Measurements from ENCODE around the gene TMEM178B. TPM values are rescaled to one million over a fixed set of nuclear protein-coding genes. Genes with fewer than 3 reads are reported as not detected.

The TMEM178B gene
- total and polyA plus RNA-seq, 12 donors = 1.2 to 54.6 (median 25.7) TPM

- 89 to 96% methylated on average over 3 of the region's 3 CpGs for WGBS, 2 donors
- intact Hi-C loops (cut with DNase I) = no loop called here
- no peak for TF ChIP-seq CTCF (IDR thresholded peaks at IDR 0.05)
- no peaks in the 10 kb centered on the region for H3K36me3 ChIP-seq
- no peak overlapping the region for H3K4me3 ChIP-seq
- DNase-seq (no peak), ATAC-seq (no peak)
- no peaks in the 10 kb centered on the region for H3K27me3 ChIP-seq
- no peak overlapping the region for H3K27ac ChIP-seq
- no peaks in the 10 kb centered on the region for H3K4me1 ChIP-seq
- no peaks in the 10 kb centered on the region for H3K9me3 ChIP-seq
Measured at GRCh38 chr7:141207661-141208060, 133.8 kb downstream of the TMEM178B start.

DNA sequence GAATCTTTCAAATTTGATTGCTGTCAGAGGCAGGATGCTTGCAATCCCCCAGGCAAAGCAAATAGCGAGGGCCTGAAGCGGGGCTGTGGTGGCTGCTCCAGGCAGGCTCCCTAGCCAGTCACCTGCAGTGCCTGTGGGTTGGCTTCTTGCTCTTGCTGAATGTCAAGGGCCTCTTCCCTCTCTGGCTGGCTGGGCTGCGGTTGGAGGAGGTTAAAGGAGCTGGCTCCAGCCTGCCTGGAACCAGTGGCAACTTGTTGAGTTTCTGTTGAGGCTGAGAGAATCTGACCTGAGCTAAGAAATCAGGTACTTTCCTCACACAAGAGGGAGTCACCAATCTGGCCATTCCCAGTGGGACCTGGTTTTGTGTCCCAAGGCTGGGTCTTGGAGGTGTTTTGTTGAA, 134.7 kb downstream of the TMEM178B start:
- H3K27ac ChIP-seq = no peak overlapping the region
- 58 to 68% methylated on average over 3 of the region's 3 CpGs for WGBS, 2 donors
- no peaks in the 10 kb centered on the region for H3K27me3 ChIP-seq
- peaks cover 0 to 7% (median 0%) of the 10 kb centered on the region in 9 donors for H3K4me1 ChIP-seq
- no peaks in the 10 kb centered on the region for H3K9me3 ChIP-seq
- no peak for TF ChIP-seq CTCF (IDR thresholded peaks at IDR 0.05)
- intact Hi-C loops (cut with DNase I) = no loop called here
- H3K4me3 ChIP-seq = no peak overlapping the region
- ATAC-seq (no peak), DNase-seq (no peak)
- no peaks in the 10 kb centered on the region for H3K36me3 ChIP-seq

DNA sequence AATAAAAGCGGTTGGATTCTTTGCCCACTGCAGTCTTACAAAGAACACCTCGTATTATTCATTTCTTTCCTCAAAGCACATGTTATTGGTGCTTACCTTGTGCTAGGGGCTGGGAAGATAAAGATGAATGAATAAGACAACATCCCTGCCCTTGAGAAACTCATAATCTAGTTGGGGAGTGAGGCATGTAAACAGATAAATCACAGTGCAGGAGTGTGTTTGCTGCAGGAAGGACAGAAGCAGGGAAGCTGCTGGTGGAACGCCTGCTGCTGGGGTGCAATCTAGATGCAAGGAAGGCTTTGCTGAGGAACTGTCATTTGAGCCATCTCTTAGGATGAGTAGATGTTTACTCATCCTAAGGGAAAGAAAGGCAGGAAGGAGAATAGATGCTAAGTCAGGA, 135.6 kb downstream of the TMEM178B start:
- no peak for TF ChIP-seq CTCF (IDR thresholded peaks at IDR 0.05)
- no peaks in the 10 kb centered on the region for H3K36me3 ChIP-seq
- H3K27ac ChIP-seq = no peak overlapping the region
- ATAC-seq (no peak), DNase-seq (no peak)
- H3K9me3 ChIP-seq = no peaks in the 10 kb centered on the region
- H3K4me3 ChIP-seq = no peak overlapping the region
- no peaks in the 10 kb centered on the region for H3K27me3 ChIP-seq
- WGBS, 2 donors = 64% methylated on average over 3 of the region's 3 CpGs
- peaks cover 0 to 16% (median 3%) of the 10 kb centered on the region in 9 donors for H3K4me1 ChIP-seq
- intact Hi-C loops (cut with DNase I) = no loop called here

DNA sequence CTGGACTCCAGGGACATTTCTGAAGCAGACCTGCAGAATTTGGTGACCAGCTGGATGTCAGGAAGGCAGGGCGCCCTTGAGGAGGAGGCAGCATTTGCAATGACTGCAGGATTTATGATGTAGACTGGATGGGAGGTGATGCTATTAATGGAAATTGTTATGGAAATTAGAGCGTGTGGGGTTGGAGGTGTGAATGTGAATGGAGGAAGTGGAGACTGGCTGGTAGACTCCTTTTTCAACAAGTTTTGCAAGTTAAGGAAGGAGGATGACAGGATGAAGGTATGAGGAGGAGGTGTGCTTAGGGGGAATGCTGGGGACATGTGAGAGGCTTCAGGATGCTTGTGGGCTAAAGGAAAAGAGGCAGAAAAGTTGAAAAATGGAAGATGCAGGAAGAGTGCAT, 137.0 kb downstream of the TMEM178B start:
- no peak for ATAC-seq
- H3K27me3 ChIP-seq = no peaks in the 10 kb centered on the region
- no peaks in the 10 kb centered on the region for H3K36me3 ChIP-seq
- 49 to 68% methylated on average over 2 of the region's 2 CpGs for WGBS, 2 donors
- H3K9me3 ChIP-seq = no peaks in the 10 kb centered on the region
- no peak overlapping the region for H3K27ac ChIP-seq
- no peak overlapping the region for H3K4me3 ChIP-seq
- intact Hi-C loops (cut with DNase I) = loop anchor here in 4 of 10 donors (10.0 kb wide), 2 partner anchors 136 to 396 kb away; partner anchors contain the start of gene TMEM178B (in 2 of the 4)
- DNase-seq = no peak
- TF ChIP-seq CTCF (IDR thresholded peaks at IDR 0.05) = no peak
- peaks cover 0 to 21% (median 10%) of the 10 kb centered on the region in 9 donors for H3K4me1 ChIP-seq
